GM21723 (cell line): ENCODE measurements around the gene EPS15.
"Not testable (repeated sequence)": the region's sequence is repeated elsewhere in the genome, so short reads cannot be mapped to it uniquely, and the experiment has no call there.

Experiments used
- ATAC-seq: cut with Tn5 transposase; IDR thresholded peaks from one replicate; pipeline ENCODE4 v1.9.1; 2021; ENCODE audit warnings: mild to moderate bottlenecking, moderate library complexity; ENCODE audit not compliant: unreplicated experiment

Gene EPS15

GRCh38 chr1:51543858-51544257, 24.8 kb upstream of the EPS15 start:
- no peak for ATAC-seq

- no peak for ATAC-seq
Measured at GRCh38 chr1:51542158-51542953, 23.3 kb upstream of the EPS15 start.

- no peak for ATAC-seq
Measured at GRCh38 chr1:51541313-51542050, 22.4 kb upstream of the EPS15 start.

GRCh38 chr1:51537568-51537967, 18.5 kb upstream of the EPS15 start:
- no peak for ATAC-seq

GRCh38 chr1:51535006-51535592, 16.0 kb upstream of the EPS15 start:
- ATAC-seq = peak; percentile 61

GRCh38 chr1:51534447-51534846, 15.4 kb upstream of the EPS15 start:
- peak; percentile 54 for ATAC-seq

- ATAC-seq = no peak
Measured at GRCh38 chr1:51532853-51533252, 13.8 kb upstream of the EPS15 start.

- not testable (repeated sequence) for ATAC-seq
Measured at GRCh38 chr1:51530447-51530846, 11.4 kb upstream of the EPS15 start.

- ATAC-seq = no peak
Measured at GRCh38 chr1:51527144-51527543, 8.1 kb upstream of the EPS15 start.

GRCh38 chr1:51526248-51526647, 7.2 kb upstream of the EPS15 start:
- peak; percentile 73 for ATAC-seq

GRCh38 chr1:51525295-51525694, 6.2 kb upstream of the EPS15 start:
- no peak for ATAC-seq

GRCh38 chr1:51524817-51525216, 5.8 kb upstream of the EPS15 start:
- no peak for ATAC-seq

GRCh38 chr1:51523931-51524330, 4.9 kb upstream of the EPS15 start:
- ATAC-seq = no peak

GRCh38 chr1:51520700-51521248, 1.7 kb upstream of the EPS15 start:
- no peak for ATAC-seq

- ATAC-seq = no peak
Measured at GRCh38 chr1:51519865-51520699, 1.0 kb upstream of the EPS15 start.

- ATAC-seq = peak; percentile 42
Measured at GRCh38 chr1:51518586-51519047, 449 bp downstream of the EPS15 start.

- peak; percentile 39 for ATAC-seq
Measured at GRCh38 chr1:51518033-51518585, 957 bp downstream of the EPS15 start.

GRCh38 chr1:51517361-51518032, 1.6 kb downstream of the EPS15 start:
- ATAC-seq = no peak

GRCh38 chr1:51516649-51517158, 2.4 kb downstream of the EPS15 start:
- ATAC-seq = no peak
